PC-9 (cell line): Measurements from ENCODE around the gene ITFG1.

Experiments used
- CTCF ChIP-seq: fragments of 200-600 bp; sonication (generic); conservative IDR thresholded peaks from 2 replicates; pipeline ENCODE4 v1.6.1; 2017; ENCODE audit warnings: mixed run types, antibody characterized with exemption, mild to moderate bottlenecking, moderate library complexity
- EZH2 ChIP-seq: fragments of 200-600 bp; sonication (generic); IDR thresholded peaks from 2 replicates; pipeline ENCODE4 v1.8.0; 2017; ENCODE audit warnings: antibody characterized with exemption, low read depth

GRCh38 chr16:47244206-47244605 lies 216.7 kb downstream of the ITFG1 start:
- TF ChIP-seq CTCF: no peak
- TF ChIP-seq EZH2: no peak
